KMS-11 (cell line): ENCODE data around the gene MGST2.

Source experiments
- H2AFZ ChIP-seq: fragments of 200-600 bp; sonication (generic); 2 replicates; pipeline ENCODE4 v1.6.1; 2016; ENCODE audit warnings: antibody characterized with exemption, mixed run types, low read depth
- H3K27ac ChIP-seq: fragments of 200-600 bp; sonication (generic); 2 replicates; pipeline ENCODE4 v1.6.1; 2016; ENCODE audit warnings: mild to moderate bottlenecking, mixed run types
- H3K27me3 ChIP-seq: fragments of 200-600 bp; sonication (generic); 2 replicates; pipeline ENCODE4 v1.6.1; 2017; ENCODE audit warnings: mild to moderate bottlenecking, low read depth, mixed run types, moderate library complexity; ENCODE audit not compliant: insufficient read depth
- H3K36me3 ChIP-seq: fragments of 200-600 bp; sonication (generic); 2 replicates; pipeline ENCODE4 v1.6.1; 2017; ENCODE audit warnings: mild to moderate bottlenecking, mixed run types; ENCODE audit not compliant: insufficient read depth
- H3K4me1 ChIP-seq: fragments of 200-600 bp; sonication (generic); 2 replicates; pipeline ENCODE4 v1.6.1; 2016; ENCODE audit warnings: mild to moderate bottlenecking, low read depth, mixed run types; ENCODE audit not compliant: poor library complexity, severe bottlenecking
- H3K4me2 ChIP-seq: fragments of 200-600 bp; sonication (generic); 2 replicates; pipeline ENCODE4 v1.7.0; 2016; ENCODE audit warnings: mild to moderate bottlenecking, mixed run types
- H3K4me3 ChIP-seq: fragments of 200-600 bp; sonication (generic); IDR thresholded peaks from 2 replicates; pipeline ENCODE4 v1.6.1; 2017; ENCODE audit warnings: low read depth, low read length, mixed read lengths; ENCODE audit not compliant: insufficient read depth
- H3K79me2 ChIP-seq: fragments of 200-600 bp; sonication (generic); 2 replicates; pipeline ENCODE4 v1.6.1; 2016; ENCODE audit warnings: low read depth, mixed run types; ENCODE audit not compliant: insufficient read depth
- H3K9ac ChIP-seq: fragments of 200-600 bp; sonication (generic); 2 replicates; pipeline ENCODE4 v1.6.1; 2016; ENCODE audit warnings: mild to moderate bottlenecking, mixed run types
- H4K20me1 ChIP-seq: fragments of 200-600 bp; sonication (generic); 2 replicates; pipeline ENCODE4 v1.6.1; 2016; ENCODE audit warnings: mild to moderate bottlenecking, mixed run types; ENCODE audit not compliant: insufficient read depth
- CTCF ChIP-seq: fragments of 200-600 bp; sonication (generic); conservative IDR thresholded peaks from 2 replicates; pipeline ENCODE4 v1.6.1; 2017; ENCODE audit warnings: low read depth, mild to moderate bottlenecking, antibody characterized with exemption, low read length, moderate library complexity, mixed read lengths

MGST2 gene

GRCh38 chr4:139655116-139655515 is 10.5 kb upstream of the MGST2 start:
- Histone ChIP-seq H4K20me1 (no peaks in the 10 kb centered on the region), H3K9ac (no peak overlapping the region), H3K36me3 (no peaks in the 10 kb centered on the region), H3K27me3 (no peaks in the 10 kb centered on the region), H2AFZ (no peak overlapping the region), H3K4me3 (no peak overlapping the region), H3K4me2 (no peak overlapping the region), H3K4me1 (peaks cover 6% of the 10 kb centered on the region), H3K27ac (no peak overlapping the region), H3K79me2 (no peaks in the 10 kb centered on the region)
- TF ChIP-seq CTCF, result peak; percentile 28; the same call in 1 of the 2 replicates

DNA sequence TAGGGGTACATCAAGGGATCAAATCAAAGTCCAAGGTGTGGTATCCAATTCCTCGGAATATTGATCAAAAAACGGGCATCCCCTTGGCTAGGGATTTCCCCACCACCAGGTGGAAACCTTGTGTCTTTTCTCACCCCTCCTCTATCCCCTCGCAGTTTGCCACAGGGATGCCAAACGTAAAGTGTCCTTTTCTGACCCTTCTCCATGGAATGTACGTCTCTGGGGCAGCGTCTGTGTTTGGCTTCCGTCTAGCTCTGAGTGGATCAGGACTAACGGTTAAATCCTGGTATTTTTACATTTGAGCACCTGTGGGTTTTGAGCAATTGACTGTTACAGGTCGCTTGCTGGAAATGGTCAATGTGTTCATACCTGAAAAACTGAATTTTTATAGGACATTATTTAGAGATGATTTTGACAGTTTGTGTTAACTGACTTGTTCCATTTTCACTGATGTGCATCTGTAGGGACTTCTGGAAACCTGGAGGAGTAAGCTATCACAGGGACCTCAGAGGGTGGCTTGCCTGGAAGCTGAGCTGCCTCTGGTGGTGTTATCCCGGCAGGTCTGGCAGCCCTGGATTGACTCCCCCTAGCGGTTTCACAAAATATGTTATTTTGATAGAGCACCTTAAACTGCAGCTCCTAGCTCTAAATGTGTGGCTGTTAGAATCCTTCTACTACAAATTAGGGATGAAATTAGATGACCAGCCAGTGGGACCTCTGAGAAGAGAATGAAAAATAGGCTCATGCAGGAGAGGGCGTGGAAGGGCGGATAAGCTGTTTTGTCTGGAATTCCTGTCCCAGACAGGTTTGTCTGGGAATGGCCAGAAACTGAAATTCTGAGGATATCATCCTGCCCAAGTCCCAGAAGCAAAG is 8.8 kb upstream of the MGST2 start:
- TF ChIP-seq CTCF, result peak; percentile 96
- Histone ChIP-seq H3K27ac (no peak overlapping the region), H3K36me3 (no peaks in the 10 kb centered on the region), H4K20me1 (no peaks in the 10 kb centered on the region), H3K9ac (no peak overlapping the region), H3K4me3 (no peak overlapping the region), H3K27me3 (no peaks in the 10 kb centered on the region), H3K4me2 (no peak overlapping the region), H3K79me2 (no peaks in the 10 kb centered on the region), H2AFZ (0 out of 2 replicates have a peak overlapping the region, but pooled peaks have one; percentile 15), H3K4me1 (peaks cover 6% of the 10 kb centered on the region)

DNA sequence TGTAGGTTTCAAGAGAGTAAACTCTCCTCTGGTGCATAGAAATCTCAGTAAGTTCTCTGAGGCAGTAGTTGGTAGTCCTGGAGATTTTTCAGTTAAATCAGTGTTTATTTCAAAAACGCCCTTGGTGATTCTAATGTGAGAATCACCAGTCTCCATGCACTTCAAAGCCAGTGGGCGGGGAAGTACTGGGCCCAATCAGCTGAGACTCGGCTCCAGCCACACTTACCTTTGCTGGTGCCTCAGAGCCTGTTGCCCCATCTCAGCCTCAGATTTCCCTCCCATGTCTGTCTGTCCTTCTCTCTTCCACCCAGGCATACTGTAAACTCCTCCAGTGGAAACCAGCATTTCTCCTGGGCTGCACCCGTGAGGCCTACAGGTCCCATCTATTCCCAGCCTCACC is 7.4 kb upstream of the MGST2 start:
- Histone ChIP-seq H3K79me2 (no peaks in the 10 kb centered on the region), H3K27ac (no peak overlapping the region), H3K27me3 (no peaks in the 10 kb centered on the region), H3K4me1 (peaks cover 6% of the 10 kb centered on the region), H3K4me3 (no peak overlapping the region), H3K9ac (no peak overlapping the region), H2AFZ (no peak overlapping the region), H4K20me1 (no peaks in the 10 kb centered on the region), H3K4me2 (no peak overlapping the region), H3K36me3 (no peaks in the 10 kb centered on the region)
- TF ChIP-seq CTCF, result no peak

GRCh38 chr4:139658586-139659382 is 6.8 kb upstream of the MGST2 start:
- Histone ChIP-seq H3K4me3 (no peak overlapping the region), H3K27me3 (no peaks in the 10 kb centered on the region), H4K20me1 (no peaks in the 10 kb centered on the region), H2AFZ (no peak overlapping the region), H3K4me1 (peaks cover 6% of the 10 kb centered on the region), H3K79me2 (no peaks in the 10 kb centered on the region), H3K27ac (no peak overlapping the region), H3K36me3 (no peaks in the 10 kb centered on the region), H3K9ac (no peak overlapping the region), H3K4me2 (no peak overlapping the region)
- TF ChIP-seq CTCF, result no peak
